Right lobe of liver (tissue), 6 donors: ENCODE results near the gene CNIH3. TPM values are rescaled to one million over a fixed set of nuclear protein-coding genes. Genes with fewer than 3 reads are reported as not detected.

ENCODE experiments used
- ATAC-seq, 4 donors: fragments of 200-7000 bp; cut with Tn5 transposase; one replicate each; pipeline ENCODE4 v1.9.1; 2020; ENCODE audit warnings: mild to moderate bottlenecking in 4 of 4, moderate library complexity in 4 of 4
- DNase-seq, 3 donors: peaks; one replicate each; pipeline ENCODE4 v3.0.0-alpha.2; 2020
- H3K27ac ChIP-seq, 3 donors: fragments of 200-600 bp; one replicate each; pipeline ENCODE4 v1.8.0; 2022
- H3K27me3 ChIP-seq, 2 donors: fragments of 200-600 bp; one replicate each; pipeline ENCODE4 v1.8.0; 2022
- H3K36me3 ChIP-seq, 4 donors: fragments of 200-600 bp; sonication (generic) in 1 of 4; one replicate each; pipeline versions ENCODE4 v1.5.1 to v1.8.0; 2017 to 2022; ENCODE audit warnings: control low read depth in 1 of 4
- H3K4me1 ChIP-seq, 4 donors: fragments of 200-600 bp; sonication (generic) in 1 of 4; one replicate each; pipeline versions ENCODE4 v1.5.1 to v1.8.0; 2017 to 2022; ENCODE audit warnings: control low read depth in 1 of 4
- H3K4me3 ChIP-seq, 3 donors: fragments of 200-600 bp; one replicate each; pipeline ENCODE4 v1.8.0; 2022
- H3K9me3 ChIP-seq, 4 donors: fragments of 200-600 bp; sonication (generic) in 1 of 4; one replicate each; pipeline versions ENCODE4 v1.5.1 to v1.8.0; 2017 to 2022; ENCODE audit warnings: control low read depth in 1 of 4
- CTCF ChIP-seq, 4 donors: fragments of 200-600 bp in 3 of 4; fragments of 450-650 bp in 1 of 4; IDR thresholded peaks; one replicate each; pipeline versions ENCODE4 v1.5.1 to v1.8.0; 2016 to 2022; ENCODE audit warnings: antibody characterized with exemption in 4 of 4, mild to moderate bottlenecking in 2 of 4
- POLR2A ChIP-seq: fragments of 450-650 bp; IDR thresholded peaks from one replicate; pipeline ENCODE4 v1.6.1; 2017; ENCODE audit warnings: antibody characterized with exemption, mild to moderate bottlenecking
- WGBS: methylation state at CpG from one replicate; pipeline ENCODE4 v1.1.6; 2018; ENCODE audit warnings: low coverage, low lambda C conversion rate; ENCODE audit not compliant: insufficient coverage; ENCODE audit errors: missing lambda C conversion rate; 5-methylcytosine and 5-hydroxymethylcytosine counted together
- intact Hi-C, 2 donors: fragments of 100-400 bp; cut with DNase I; formaldehyde crosslinking; loops; one replicate each; pipeline versions ENCODE4 v1.11.2 to v1.14.1; 2022
- total RNA-seq, 6 experiments: library from RNA; depleted of rRNA in 2 of 6; stranded (reverse); fragments of >200 nt in 2 of 6; fragmentation: NEBNext Ultra II Directional in 3 of 6; extraction: Animal tissue kit (Norgen Biotek cat#: 25700) in 3 of 6; gene quantifications; one replicate each; pipeline versions ENCODE4 v1.1.0 to v1.2.4, GENCODE V29; 2016 to 2023
- donor health status: DM: no; HTN: yes; CAD: no.
- donor health status: DM: no; HTN: no; CAD: no.
- donor health status: DM: no; HTN: no; CAD: no.
- donor health status: DM: no; HTN: yes; CAD: no.
- donor health status: DM: no; HTN: yes; CAD: no.

The CNIH3 gene
- total RNA-seq, 6 experiments from 2014 or later, result 0.12 to 1.6 (median 0.55) TPM

DNA sequence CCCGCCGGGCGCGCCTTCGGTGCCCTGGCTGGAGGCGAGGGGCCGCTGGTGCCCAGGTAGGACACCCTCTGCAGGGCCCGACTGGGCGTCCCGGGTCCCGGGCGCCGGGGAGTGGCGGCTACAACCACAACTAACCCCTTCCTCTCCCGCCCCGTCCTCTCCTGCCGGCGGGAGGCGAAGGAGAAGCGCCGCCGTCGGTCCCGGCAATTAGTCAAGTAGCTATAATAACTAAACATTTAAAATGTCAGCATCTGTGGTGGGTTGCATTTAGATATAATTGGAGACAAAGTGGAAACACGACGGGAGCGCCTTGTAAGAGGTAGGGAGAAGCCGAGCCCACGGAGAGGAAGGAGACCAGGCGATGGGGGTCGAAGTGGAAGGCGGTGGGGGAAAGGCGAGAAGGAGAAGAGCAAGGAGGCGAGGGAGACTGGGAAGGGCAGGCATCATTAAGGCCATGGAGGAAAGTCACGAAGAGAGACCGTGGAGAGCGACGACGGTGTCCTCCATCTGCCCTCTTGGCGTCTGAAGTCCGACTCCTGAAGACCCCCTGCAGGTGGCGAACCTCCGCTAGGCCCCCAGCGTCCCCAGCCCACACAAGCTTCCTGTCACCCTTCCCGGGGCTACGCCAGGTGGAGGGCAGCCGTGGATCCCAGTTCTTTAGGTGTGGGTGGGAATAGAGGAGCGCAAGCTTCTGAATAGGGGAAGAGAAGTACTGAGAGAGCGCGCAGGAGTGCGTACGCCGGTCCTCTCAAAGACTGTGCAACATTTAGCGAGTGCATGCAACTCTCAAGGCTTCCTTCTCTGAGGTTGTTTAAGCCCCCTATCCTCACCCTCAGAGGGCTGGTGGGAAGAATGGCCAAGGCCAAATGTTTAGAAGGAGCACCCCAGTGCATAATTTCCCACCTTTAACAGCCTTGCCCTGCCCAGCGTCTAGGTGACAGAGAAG lies 1.6 kb downstream of the CNIH3 start:
- TF ChIP-seq CTCF (IDR thresholded peaks at IDR 0.05), result no peak
- TF ChIP-seq POLR2A, result no peak
- H3K36me3 ChIP-seq, result no peaks in the 10 kb centered on the region
- no peak overlapping the region for H3K4me3 ChIP-seq
- peaks cover 8 to 29% of the 10 kb centered on the region in 2 donors for H3K27me3 ChIP-seq
- no peak overlapping the region for H3K27ac ChIP-seq
- intact Hi-C loops, result no loop called here
- no peaks in the 10 kb centered on the region for H3K9me3 ChIP-seq
- H3K4me1 ChIP-seq, result peaks cover 0 to 12% (median 0%) of the 10 kb centered on the region in 4 donors
- no peak for ATAC-seq
- 5% methylated on average over 33 of the region's 55 CpGs for WGBS
- DNase-seq, result no peak

DNA sequence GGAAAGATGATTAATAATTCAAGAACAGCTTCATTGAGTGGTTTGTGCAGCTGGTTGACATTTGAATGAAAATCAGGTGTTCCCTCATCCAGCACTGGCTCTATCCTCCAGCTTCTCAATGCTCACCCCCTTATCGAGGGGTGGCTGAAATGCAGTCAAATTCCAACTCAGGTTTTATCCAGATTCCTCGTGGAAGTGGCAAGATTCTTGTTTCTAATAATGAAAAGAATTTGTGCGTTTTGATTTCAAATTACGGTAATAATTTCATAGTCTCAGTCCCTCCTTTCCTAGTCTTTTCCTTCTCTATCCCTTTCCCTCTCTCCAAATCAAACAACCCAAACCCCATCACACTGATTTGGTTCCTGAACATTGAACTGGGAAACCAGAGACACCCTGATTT lies 3.1 kb downstream of the CNIH3 start:
- ATAC-seq, result no peak

GRCh38 chr1:224620105-224620504 lies 4.0 kb downstream of the CNIH3 start:
- peaks cover 0 to 12% (median 0%) of the 10 kb centered on the region in 4 donors for H3K4me1 ChIP-seq
- H3K27ac ChIP-seq, result no peak overlapping the region
- no peak for TF ChIP-seq CTCF (IDR thresholded peaks at IDR 0.05)
- no peak for TF ChIP-seq POLR2A
- no peak overlapping the region for H3K4me3 ChIP-seq
- WGBS, result 73% methylated on average over 2 of the region's 2 CpGs
- DNase-seq (no peak), ATAC-seq (no peak)
- intact Hi-C loops, result no loop called here
- no peaks in the 10 kb centered on the region for H3K9me3 ChIP-seq
- no peaks in the 10 kb centered on the region for H3K36me3 ChIP-seq
- peaks cover 8 to 29% of the 10 kb centered on the region in 2 donors for H3K27me3 ChIP-seq

More for the DNA sequence above, 3.1 kb downstream of the CNIH3 start:
- intact Hi-C loops, result no loop called here
- Histone ChIP-seq H3K27me3 (peaks cover 8 to 29% of the 10 kb centered on the region in 2 donors), H3K4me3 (no peak overlapping the region), H3K36me3 (no peaks in the 10 kb centered on the region), H3K9me3 (no peaks in the 10 kb centered on the region), H3K4me1 (peaks cover 0 to 12% (median 0%) of the 10 kb centered on the region in 4 donors), H3K27ac (no peak overlapping the region)
- TF ChIP-seq POLR2A (no peak), CTCF (IDR thresholded peaks at IDR 0.05) (no peak)
- 64% methylated on average over 4 of the region's 4 CpGs for WGBS
- DNase-seq, result no peak

GRCh38 chr1:224621813-224622682 lies 5.9 kb downstream of the CNIH3 start:
- Histone ChIP-seq H3K4me3 (no peak overlapping the region), H3K36me3 (no peaks in the 10 kb centered on the region), H3K27ac (no peak overlapping the region), H3K9me3 (no peaks in the 10 kb centered on the region), H3K27me3 (peaks cover under 1 to 15% of the 10 kb centered on the region in 2 donors), H3K4me1 (peaks cover 0 to under 1% (median 0%) of the 10 kb centered on the region in 4 donors)
- 65% methylated on average over 7 of the region's 7 CpGs for WGBS
- intact Hi-C loops, result no loop called here
- DNase-seq (no peak), ATAC-seq (no peak)
- TF ChIP-seq CTCF (IDR thresholded peaks at IDR 0.05) (no peak), POLR2A (no peak)
